Astrocyte (in vitro differentiated cells and primary cell): ENCODE data around the gene AFF3.

Experiments used
- CTCF ChIP-seq: IDR thresholded peaks from 2 replicates; pipeline ENCODE4 v1.5.1; 2011; ENCODE audit warnings: low read depth, mild to moderate bottlenecking, inconsistent platforms, low read length, moderate library complexity; ENCODE audit not compliant: insufficient read depth
- EZH2 ChIP-seq: IDR thresholded peaks from 2 replicates; pipeline ENCODE4 v1.6.1; 2012; ENCODE audit warnings: mild to moderate bottlenecking, low read length, inconsistent platforms; ENCODE audit not compliant: insufficient read depth

GRCh38 chr2:100017633-100018032 lies 124.8 kb downstream of the AFF3 start:
- TF ChIP-seq CTCF (no peak), EZH2 (no peak)
